ENCODE measurements around the gene TSPAN14. TPM values are rescaled to one million over a fixed set of nuclear protein-coding genes. Genes with fewer than 3 reads are reported as not detected.

TSPAN14 gene
- total and polyA plus RNA-seq, 12 donors, result 16.9 to 57.2 (median 27.6) TPM

GRCh38 chr10:80524190-80524909 is 70.2 kb downstream of the TSPAN14 start:
- TF ChIP-seq CTCF (IDR thresholded peaks at IDR 0.05), result no peak

GRCh38 chr10:80526218-80526617 is 72.1 kb downstream of the TSPAN14 start:
- no peak for DNase-seq
- TF ChIP-seq CTCF (IDR thresholded peaks at IDR 0.05), result no peak
- peak overlapping the region in 2 of 10 donors; percentile 49 to 61 for H3K27ac ChIP-seq
- WGBS, 2 donors, result 60 to 68% methylated on average over 2 of the region's 2 CpGs
- H3K4me3 ChIP-seq, result no peak overlapping the region
- intact Hi-C loops (cut with DNase I), result loop anchor here in 1 of 10 donors (5.0 kb wide), 1 partner anchor 1106 kb away; no protein-coding TSS in a partner anchor
- no peak for ATAC-seq
- peaks cover 0 to 77% (median 34%) of the 10 kb centered on the region in 9 donors for H3K4me1 ChIP-seq
- peaks cover 0 to 11% (median 0%) of the 10 kb centered on the region in 9 donors for H3K36me3 ChIP-seq
- no peaks in the 10 kb centered on the region for H3K9me3 ChIP-seq
- H3K27me3 ChIP-seq, result no peaks in the 10 kb centered on the region

More at GRCh38 chr10:80524190-80524909, 70.2 kb downstream of the TSPAN14 start:
- no peaks in the 10 kb centered on the region for H3K27me3 ChIP-seq
- DNase-seq (no peak), ATAC-seq (no peak)
- H3K4me3 ChIP-seq, result no peak overlapping the region
- peaks cover 0 to 29% (median 5%) of the 10 kb centered on the region in 9 donors for H3K36me3 ChIP-seq
- intact Hi-C loops (cut with DNase I), result no loop called here
- 75 to 83% methylated on average over 12 of the region's 12 CpGs for WGBS, 2 donors
- H3K9me3 ChIP-seq, result no peaks in the 10 kb centered on the region
- peaks cover 0 to 69% (median 23%) of the 10 kb centered on the region in 9 donors for H3K4me1 ChIP-seq
- peak overlapping the region in 4 of 10 donors; percentile 29 to 51 (median 42) for H3K27ac ChIP-seq

GRCh38 chr10:80526742-80527141 is 72.6 kb downstream of the TSPAN14 start:
- peaks cover 0 to 7% (median 0%) of the 10 kb centered on the region in 9 donors for H3K36me3 ChIP-seq
- H3K4me3 ChIP-seq, result no peak overlapping the region
- DNase-seq (no peak), ATAC-seq (no peak)
- 56 to 63% methylated on average over 6 of the region's 6 CpGs for WGBS, 2 donors
- peaks cover 0 to 78% (median 34%) of the 10 kb centered on the region in 9 donors for H3K4me1 ChIP-seq
- no peaks in the 10 kb centered on the region for H3K9me3 ChIP-seq
- intact Hi-C loops (cut with DNase I), result loop anchor here in 1 of 10 donors (5.0 kb wide), 1 partner anchor 1106 kb away; no protein-coding TSS in a partner anchor
- H3K27me3 ChIP-seq, result no peaks in the 10 kb centered on the region
- TF ChIP-seq CTCF (IDR thresholded peaks at IDR 0.05), result no peak
- H3K27ac ChIP-seq, result peak overlapping the region in 2 of 10 donors; percentile 49 to 61

- DNase-seq (no peak), ATAC-seq (peak in 2 of 8 donors; percentile 11 to 25)
- peak overlapping the region in 4 of 10 donors; percentile 14 to 84 (median 73) for H3K27ac ChIP-seq
- peaks cover 0 to 78% (median 34%) of the 10 kb centered on the region in 9 donors for H3K4me1 ChIP-seq
- WGBS, 2 donors, result 93 to 96% methylated on average over 2 of the region's 2 CpGs
- H3K9me3 ChIP-seq, result no peaks in the 10 kb centered on the region
- no peak for TF ChIP-seq CTCF (IDR thresholded peaks at IDR 0.05)
- intact Hi-C loops (cut with DNase I), result loop anchor here in 1 of 10 donors (5.0 kb wide), 1 partner anchor 1104 kb away; no protein-coding TSS in a partner anchor
- H3K27me3 ChIP-seq, result no peaks in the 10 kb centered on the region
- no peaks in the 10 kb centered on the region for H3K36me3 ChIP-seq
- no peak overlapping the region for H3K4me3 ChIP-seq
Measured at GRCh38 chr10:80528185-80528700, 74.1 kb downstream of the TSPAN14 start.

Measured in heart right ventricle (tissue), 16 donors.